DOHH2 (cell line): ENCODE results near the gene MRPS21.

Experiments used
- CTCF ChIP-seq: fragments of 200-600 bp; sonication (generic); IDR thresholded peaks from one replicate; pipeline ENCODE4 v1.5.1; 2014; ENCODE audit warnings: antibody characterized with exemption, mild to moderate bottlenecking, low read depth, low read length; ENCODE audit not compliant: poor library complexity, severe bottlenecking
- EZH2phosphoT487 ChIP-seq: fragments of 200-600 bp; sonication (generic); IDR thresholded peaks from 2 replicates; pipeline ENCODE4 v1.6.1; 2017; ENCODE audit warnings: borderline replicate concordance, mild to moderate bottlenecking, antibody characterized with exemption, low read length, moderate library complexity, mixed read lengths

GRCh38 chr1:150268705-150269403, 24.8 kb upstream of the MRPS21 start, which contains the start of gene APH1A:
- TF ChIP-seq CTCF (no peak), EZH2phosphoT487 (no peak)
